CD4-positive, alpha-beta T cell treated with Interleukin-2 at 100 ng/mL for 4 hours (primary cell): ENCODE results near the gene CRY1.

Experiments
- DNase-seq: peaks from one replicate; pipeline ENCODE4 v3.0.0-alpha.2; 2020; ENCODE audit warnings: low spot score

Gene CRY1

GRCh38 chr12:107093417-107094182 lies at the start of gene CRY1:
Gene CRY1 (minus strand): TSS chr12:107093549. CDS start chr12:107092961, 588 bp downstream.
- DNase-seq, result peak; percentile 93

- DNase-seq, result no peak
Measured at GRCh38 chr12:107139787-107140186, 46.4 kb upstream of the CRY1 start.

GRCh38 chr12:107138990-107139389 lies 45.6 kb upstream of the CRY1 start:
- DNase-seq, result no peak

- DNase-seq, result no peak
Measured at GRCh38 chr12:107135177-107135576, 41.8 kb upstream of the CRY1 start.

GRCh38 chr12:107134558-107134957 lies 41.2 kb upstream of the CRY1 start:
- DNase-seq, result peak; percentile 22

- no peak for DNase-seq
Measured at GRCh38 chr12:107133462-107133861, 40.1 kb upstream of the CRY1 start.

GRCh38 chr12:107131832-107132616 lies 38.7 kb upstream of the CRY1 start:
- DNase-seq, result peak; percentile 65

GRCh38 chr12:107130830-107131611 lies 37.7 kb upstream of the CRY1 start:
- no peak for DNase-seq

- DNase-seq, result no peak
Measured at GRCh38 chr12:107129315-107129930, 36.1 kb upstream of the CRY1 start.

GRCh38 chr12:107127482-107128430 lies 34.4 kb upstream of the CRY1 start:
- DNase-seq, result no peak

GRCh38 chr12:107126796-107127481 lies 33.6 kb upstream of the CRY1 start:
- DNase-seq, result no peak

GRCh38 chr12:107125833-107126232 lies 32.5 kb upstream of the CRY1 start:
- no peak for DNase-seq

- no peak for DNase-seq
Measured at GRCh38 chr12:107122452-107122958, 29.2 kb upstream of the CRY1 start.

- no peak for DNase-seq
Measured at GRCh38 chr12:107119091-107119490, 25.7 kb upstream of the CRY1 start.

GRCh38 chr12:107118624-107119023 lies 25.3 kb upstream of the CRY1 start:
- DNase-seq, result no peak

GRCh38 chr12:107115119-107115518 lies 21.8 kb upstream of the CRY1 start:
- no peak for DNase-seq

- no peak for DNase-seq
Measured at GRCh38 chr12:107111314-107111713, 18.0 kb upstream of the CRY1 start.

- no peak for DNase-seq
Measured at GRCh38 chr12:107109726-107110719, 16.7 kb upstream of the CRY1 start.

GRCh38 chr12:107108995-107109508 lies 15.7 kb upstream of the CRY1 start:
- no peak for DNase-seq
